ENCODE results near the gene ARID3A.

ARID3A gene

GRCh38 chr19:964116-964520, 38.3 kb downstream of the ARID3A start:
- no peak for TF ChIP-seq CTCF (IDR thresholded peaks at IDR 0.05; ENCODE audit: borderline replicate concordance, control extremely low read depth, extremely low read depth, insufficient read depth, missing control alignments)
- DNase-seq (ENCODE audit: low spot score) = no peak
- in situ Hi-C loops (cut with MboI; ENCODE audit: low sequenced_read_pairs, unreplicated experiment) = no loop called here

GRCh38 chr19:964761-965694, 39.2 kb downstream of the ARID3A start:
- no peak for TF ChIP-seq CTCF (IDR thresholded peaks at IDR 0.05; ENCODE audit: borderline replicate concordance, control extremely low read depth, extremely low read depth, insufficient read depth, missing control alignments)
- DNase-seq (ENCODE audit: low spot score) = no peak
- in situ Hi-C loops (cut with MboI; ENCODE audit: low sequenced_read_pairs, unreplicated experiment) = no loop called here

GRCh38 chr19:966485-967088, 40.8 kb downstream of the ARID3A start:
- in situ Hi-C loops (cut with MboI; ENCODE audit: low sequenced_read_pairs, unreplicated experiment) = no loop called here
- no peak for TF ChIP-seq CTCF (IDR thresholded peaks at IDR 0.05; ENCODE audit: borderline replicate concordance, control extremely low read depth, extremely low read depth, insufficient read depth, missing control alignments)
- DNase-seq (ENCODE audit: low spot score) = no peak

- peak; percentile 34 for TF ChIP-seq CTCF (IDR thresholded peaks at IDR 0.05; ENCODE audit: borderline replicate concordance, control extremely low read depth, extremely low read depth, insufficient read depth, missing control alignments)
- DNase-seq (ENCODE audit: low spot score) = no peak
- in situ Hi-C loops (cut with MboI; ENCODE audit: low sequenced_read_pairs, unreplicated experiment) = no loop called here
Observed at GRCh38 chr19:970695-971094, 44.9 kb downstream of the ARID3A start.

GRCh38 chr19:971795-972194, 46.0 kb downstream of the ARID3A start:
- no peak for DNase-seq (ENCODE audit: low spot score)
- TF ChIP-seq CTCF (IDR thresholded peaks at IDR 0.05; ENCODE audit: borderline replicate concordance, control extremely low read depth, extremely low read depth, insufficient read depth, missing control alignments) = no peak
- in situ Hi-C loops (cut with MboI; ENCODE audit: low sequenced_read_pairs, unreplicated experiment) = no loop called here

GRCh38 chr19:972281-972680, 46.4 kb downstream of the ARID3A start:
- in situ Hi-C loops (cut with MboI; ENCODE audit: low sequenced_read_pairs, unreplicated experiment) = no loop called here
- TF ChIP-seq CTCF (IDR thresholded peaks at IDR 0.05; ENCODE audit: borderline replicate concordance, control extremely low read depth, extremely low read depth, insufficient read depth, missing control alignments) = no peak
- no peak for DNase-seq (ENCODE audit: low spot score)
